ENCODE measurements around the gene TC2N.

DNA sequence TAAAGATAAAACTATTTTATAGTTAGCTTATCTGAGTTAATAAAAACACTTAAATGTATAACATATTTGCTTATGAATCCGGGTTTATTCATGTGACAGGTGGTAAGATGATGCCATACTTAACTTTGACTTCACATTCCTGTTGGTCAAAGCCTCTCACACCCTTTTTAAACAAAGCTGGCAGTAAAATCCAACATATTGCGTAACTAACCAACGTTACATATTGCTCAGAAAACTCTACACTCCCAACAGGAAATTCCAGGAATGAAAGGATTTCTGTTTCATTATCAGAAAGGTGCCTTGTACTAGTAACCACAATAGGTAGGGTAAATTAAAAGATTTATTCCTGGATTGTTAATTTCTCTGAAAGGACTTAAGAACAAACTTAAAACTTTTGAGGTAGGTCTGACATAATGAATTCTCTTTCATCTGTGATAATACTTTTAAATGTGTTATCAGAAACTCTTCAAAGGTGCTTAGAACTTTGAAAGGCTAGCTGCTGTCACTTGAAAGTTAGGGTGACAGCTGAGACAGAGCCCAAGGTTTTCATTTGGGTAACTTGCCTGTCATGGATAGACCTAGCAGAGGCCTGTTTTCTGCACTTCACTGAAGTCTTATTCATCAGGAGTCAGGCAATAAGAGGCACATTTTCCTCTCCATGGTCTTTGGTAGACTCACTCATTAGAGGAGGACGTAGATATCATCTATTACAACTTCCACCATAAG is 111.6 kb downstream of the TC2N start:
- TF ChIP-seq, protein P1, sequence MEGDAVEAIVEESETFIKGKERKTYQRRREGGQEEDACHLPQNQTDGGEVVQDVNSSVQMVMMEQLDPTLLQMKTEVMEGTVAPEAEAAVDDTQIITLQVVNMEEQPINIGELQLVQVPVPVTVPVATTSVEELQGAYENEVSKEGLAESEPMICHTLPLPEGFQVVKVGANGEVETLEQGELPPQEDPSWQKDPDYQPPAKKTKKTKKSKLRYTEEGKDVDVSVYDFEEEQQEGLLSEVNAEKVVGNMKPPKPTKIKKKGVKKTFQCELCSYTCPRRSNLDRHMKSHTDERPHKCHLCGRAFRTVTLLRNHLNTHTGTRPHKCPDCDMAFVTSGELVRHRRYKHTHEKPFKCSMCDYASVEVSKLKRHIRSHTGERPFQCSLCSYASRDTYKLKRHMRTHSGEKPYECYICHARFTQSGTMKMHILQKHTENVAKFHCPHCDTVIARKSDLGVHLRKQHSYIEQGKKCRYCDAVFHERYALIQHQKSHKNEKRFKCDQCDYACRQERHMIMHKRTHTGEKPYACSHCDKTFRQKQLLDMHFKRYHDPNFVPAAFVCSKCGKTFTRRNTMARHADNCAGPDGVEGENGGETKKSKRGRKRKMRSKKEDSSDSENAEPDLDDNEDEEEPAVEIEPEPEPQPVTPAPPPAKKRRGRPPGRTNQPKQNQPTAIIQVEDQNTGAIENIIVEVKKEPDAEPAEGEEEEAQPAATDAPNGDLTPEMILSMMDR (IDR thresholded peaks at IDR 0.05) = no peak
- no peak for TF ChIP-seq POLR2A (IDR thresholded peaks at IDR 0.05)

Measured in adrenal gland (tissue), 5 donors.